Tibial artery (tissue), 4 donors: ENCODE results near the gene ADSL.
"Not testable (repeated sequence)": the region's sequence is repeated elsewhere in the genome, so short reads cannot be mapped to it uniquely, and the experiment has no call there.

Experiments used
- DNase-seq, 2 donors: peaks; one replicate each; pipeline ENCODE4 v3.0.0-alpha.2; 2019
- H3K27ac ChIP-seq, 2 donors: fragments of 200-600 bp; sonication (generic) in 1 of 2; 1 replicate in 1 of 2; 2 replicates in 1 of 2; pipeline ENCODE4 v1.5.1; 2018 to 2019; ENCODE audit warnings: mild to moderate bottlenecking in 1 of 2
- H3K27me3 ChIP-seq, 2 donors: fragments of 200-600 bp; sonication (generic) in 1 of 2; one replicate each; pipeline versions ENCODE4 v1.5.1 to v1.6.0; 2016 to 2019
- H3K36me3 ChIP-seq, 3 donors: fragments of 200-600 bp; sonication (generic) in 2 of 3; one replicate each; pipeline ENCODE4 v1.5.1; 2016 to 2019; ENCODE audit warnings: mild to moderate bottlenecking in 2 of 3
- H3K4me1 ChIP-seq, 4 donors: fragments of 200-600 bp; sonication (generic) in 2 of 4; 1 replicate in 3 of 4; 2 replicates in 1 of 4; pipeline ENCODE4 v1.5.1; 2016 to 2019
- H3K4me3 ChIP-seq, 2 donors: fragments of 200-600 bp; sonication (generic) in 1 of 2; 1 replicate in 1 of 2; 2 replicates in 1 of 2; pipeline ENCODE4 v1.5.1; 2018 to 2019; ENCODE audit warnings: mild to moderate bottlenecking in 2 of 2
- H3K9me3 ChIP-seq, 3 donors: fragments of 200-600 bp; sonication (generic) in 1 of 3; one replicate each; pipeline ENCODE4 v1.5.1; 2016 to 2019
- intact Hi-C: fragments of 100-400 bp; cut with DNase I; formaldehyde crosslinking; loops from one replicate; pipeline ENCODE4 v1.15.0; 2023; ENCODE audit warnings: low total_unique reads
- TF ChIP-seq, protein P1 (sequence below), 2 experiments: fragments of 200-600 bp in 1 of 2; fragments of 450-650 bp in 1 of 2; IDR thresholded peaks; one replicate each; pipeline ENCODE4 v1.5.1; 2017 to 2019; ENCODE audit warnings: antibody characterized with exemption in 2 of 2, mild to moderate bottlenecking in 1 of 2, moderate library complexity in 1 of 2

Gene ADSL

DNA sequence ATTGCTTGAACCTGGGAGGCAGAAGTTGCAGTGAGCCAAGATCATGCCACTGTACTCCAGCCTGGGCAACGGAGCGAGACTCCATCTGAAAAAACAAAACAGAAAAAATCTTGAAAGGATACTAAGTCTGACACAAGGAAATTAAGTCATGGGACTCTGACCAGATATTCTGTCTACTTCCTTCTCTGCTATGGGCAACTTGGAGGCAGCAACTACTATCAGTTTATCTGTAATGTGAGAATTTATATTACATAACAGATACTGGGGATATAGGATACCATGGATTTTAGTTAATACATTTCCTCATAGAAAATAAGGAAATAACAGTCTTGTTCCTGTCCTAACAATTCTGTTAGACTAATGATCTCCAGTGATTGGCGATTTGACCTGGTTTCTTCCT is 22.5 kb downstream of the ADSL start:
- intact Hi-C loops, result no loop called here
- H3K27me3 ChIP-seq, result no peaks in the 10 kb centered on the region

DNA sequence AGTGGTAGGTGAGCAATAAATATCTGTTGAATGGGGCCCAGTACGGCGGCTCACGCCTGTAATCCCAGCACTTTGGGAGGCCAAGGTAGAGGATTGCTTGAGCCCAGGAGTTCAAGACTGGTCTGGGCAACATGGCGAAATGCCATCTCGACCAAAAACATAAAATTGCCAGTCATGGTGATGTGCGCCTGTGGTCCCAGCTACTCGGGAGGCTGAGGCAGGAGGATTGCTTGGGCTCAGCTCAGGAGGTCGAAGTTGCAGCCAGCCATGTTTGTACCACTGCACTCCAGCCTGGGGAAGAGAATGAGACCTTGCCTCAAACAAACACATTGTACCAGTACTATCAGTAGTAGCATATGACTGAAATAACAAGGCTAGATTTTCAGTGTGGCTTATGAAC is 28.3 kb downstream of the ADSL start:
- TF ChIP-seq, protein P1, sequence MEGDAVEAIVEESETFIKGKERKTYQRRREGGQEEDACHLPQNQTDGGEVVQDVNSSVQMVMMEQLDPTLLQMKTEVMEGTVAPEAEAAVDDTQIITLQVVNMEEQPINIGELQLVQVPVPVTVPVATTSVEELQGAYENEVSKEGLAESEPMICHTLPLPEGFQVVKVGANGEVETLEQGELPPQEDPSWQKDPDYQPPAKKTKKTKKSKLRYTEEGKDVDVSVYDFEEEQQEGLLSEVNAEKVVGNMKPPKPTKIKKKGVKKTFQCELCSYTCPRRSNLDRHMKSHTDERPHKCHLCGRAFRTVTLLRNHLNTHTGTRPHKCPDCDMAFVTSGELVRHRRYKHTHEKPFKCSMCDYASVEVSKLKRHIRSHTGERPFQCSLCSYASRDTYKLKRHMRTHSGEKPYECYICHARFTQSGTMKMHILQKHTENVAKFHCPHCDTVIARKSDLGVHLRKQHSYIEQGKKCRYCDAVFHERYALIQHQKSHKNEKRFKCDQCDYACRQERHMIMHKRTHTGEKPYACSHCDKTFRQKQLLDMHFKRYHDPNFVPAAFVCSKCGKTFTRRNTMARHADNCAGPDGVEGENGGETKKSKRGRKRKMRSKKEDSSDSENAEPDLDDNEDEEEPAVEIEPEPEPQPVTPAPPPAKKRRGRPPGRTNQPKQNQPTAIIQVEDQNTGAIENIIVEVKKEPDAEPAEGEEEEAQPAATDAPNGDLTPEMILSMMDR (IDR thresholded peaks at IDR 0.05), result no peak
- Histone ChIP-seq H3K9me3 (no peaks in the 10 kb centered on the region), H3K4me1 (peaks cover 0 to 7% (median 1%) of the 10 kb centered on the region in 4 donors), H3K27me3 (no peaks in the 10 kb centered on the region), H3K4me3 (no peak overlapping the region), H3K36me3 (no peaks in the 10 kb centered on the region), H3K27ac (no peak overlapping the region)
- DNase-seq, result no peak
- intact Hi-C loops, result loop anchor here (10.0 kb wide), 1 partner anchor 60 kb away; no protein-coding TSS in a partner anchor

More for the DNA sequence above, 22.5 kb downstream of the ADSL start:
- H3K36me3 ChIP-seq, result peaks cover 23 to 43% (median 43%) of the 10 kb centered on the region in 3 donors
- no peak overlapping the region for H3K4me3 ChIP-seq
- H3K4me1 ChIP-seq, result peaks cover 0 to 7% (median 1%) of the 10 kb centered on the region in 4 donors
- TF ChIP-seq, protein P1 (IDR thresholded peaks at IDR 0.05), result no peak
- H3K9me3 ChIP-seq, result no peaks in the 10 kb centered on the region
- H3K27ac ChIP-seq, result no peak overlapping the region
- no peak for DNase-seq

DNA sequence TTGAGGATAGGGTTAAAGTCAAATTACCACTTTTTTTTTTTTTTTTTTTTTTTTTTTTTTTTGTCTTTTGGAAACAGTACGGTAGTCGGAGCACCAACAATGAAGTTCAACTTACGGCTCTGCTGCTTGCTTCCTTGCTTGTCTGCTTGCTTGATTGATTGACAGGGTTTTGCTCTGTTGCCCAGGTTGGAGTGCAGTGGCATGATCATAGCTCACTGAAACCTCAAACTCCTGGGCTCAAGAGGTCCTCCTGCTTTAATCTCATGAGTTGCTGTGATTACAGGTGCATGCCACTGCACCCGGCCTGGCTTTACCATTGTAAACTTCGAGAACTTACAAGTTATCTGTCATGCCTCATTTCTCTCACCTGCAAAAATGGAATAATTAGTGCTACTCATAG is 29.8 kb downstream of the ADSL start:
- no peak overlapping the region for H3K27ac ChIP-seq
- H3K4me1 ChIP-seq, result peaks cover 0 to 4% (median 0%) of the 10 kb centered on the region in 4 donors
- H3K9me3 ChIP-seq, result no peaks in the 10 kb centered on the region
- no peaks in the 10 kb centered on the region for H3K36me3 ChIP-seq
- TF ChIP-seq, protein P1 (IDR thresholded peaks at IDR 0.05), result no peak
- intact Hi-C loops, result loop anchor here (10.0 kb wide), 1 partner anchor 59 kb away; no protein-coding TSS in a partner anchor
- no peak for DNase-seq
- H3K27me3 ChIP-seq, result no peaks in the 10 kb centered on the region
- H3K4me3 ChIP-seq, result no peak overlapping the region

DNA sequence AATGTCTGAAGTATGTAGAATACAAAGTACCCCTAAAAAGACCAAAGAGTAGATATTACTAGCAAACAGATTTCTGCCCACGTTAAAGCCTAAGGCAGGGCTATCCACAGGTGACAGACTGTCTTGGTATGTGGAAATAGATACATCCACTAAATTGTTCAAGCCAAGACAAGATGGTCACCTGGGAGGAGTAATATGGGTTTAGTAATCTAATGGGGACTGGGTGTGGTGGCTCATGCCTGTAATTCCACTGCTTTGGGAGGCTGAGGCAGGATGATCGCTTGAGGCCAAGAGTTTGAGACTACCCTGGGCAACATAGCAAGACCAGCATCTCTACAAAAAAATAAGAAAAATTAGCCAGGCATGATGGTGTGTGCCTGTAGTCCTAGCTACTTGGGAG is 31.6 kb downstream of the ADSL start:
- DNase-seq, result no peak
- Histone ChIP-seq H3K36me3 (no peaks in the 10 kb centered on the region), H3K27me3 (no peaks in the 10 kb centered on the region), H3K27ac (no peak overlapping the region), H3K4me1 (peaks cover 0 to 1% (median 0%) of the 10 kb centered on the region in 4 donors), H3K9me3 (no peaks in the 10 kb centered on the region), H3K4me3 (no peak overlapping the region)
- intact Hi-C loops, result loop anchor here (10.0 kb wide), 1 partner anchor 57 kb away; no protein-coding TSS in a partner anchor
- TF ChIP-seq, protein P1 (IDR thresholded peaks at IDR 0.05), result no peak

DNA sequence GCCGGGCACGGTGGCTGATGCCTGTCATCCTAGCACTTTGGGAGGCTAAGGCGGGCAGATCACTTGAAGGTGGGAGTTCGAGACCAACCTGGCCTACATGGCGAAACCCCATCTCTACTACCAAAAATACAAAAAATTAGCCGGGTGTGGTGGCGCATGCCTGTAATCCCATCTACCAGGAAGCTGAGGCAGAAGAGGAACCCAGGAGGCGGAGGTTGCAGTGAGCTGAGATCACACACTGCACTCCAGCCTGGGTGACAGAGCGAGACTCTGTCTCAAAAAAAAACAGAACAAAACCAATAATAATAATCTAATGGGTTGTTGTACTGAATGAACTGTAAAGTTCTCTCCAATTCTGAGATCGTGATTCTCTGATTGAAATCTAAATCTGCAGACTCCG is 32.1 kb downstream of the ADSL start:
- not testable (repeated sequence) for H3K4me3 ChIP-seq, H3K27ac ChIP-seq, H3K4me1 ChIP-seq, H3K27me3 ChIP-seq, H3K36me3 ChIP-seq, H3K9me3 ChIP-seq
- intact Hi-C loops, result loop anchor here (10.0 kb wide), 1 partner anchor 56 kb away; no protein-coding TSS in a partner anchor
- DNase-seq, result peak in 1 of 2 donors; percentile 22

DNA sequence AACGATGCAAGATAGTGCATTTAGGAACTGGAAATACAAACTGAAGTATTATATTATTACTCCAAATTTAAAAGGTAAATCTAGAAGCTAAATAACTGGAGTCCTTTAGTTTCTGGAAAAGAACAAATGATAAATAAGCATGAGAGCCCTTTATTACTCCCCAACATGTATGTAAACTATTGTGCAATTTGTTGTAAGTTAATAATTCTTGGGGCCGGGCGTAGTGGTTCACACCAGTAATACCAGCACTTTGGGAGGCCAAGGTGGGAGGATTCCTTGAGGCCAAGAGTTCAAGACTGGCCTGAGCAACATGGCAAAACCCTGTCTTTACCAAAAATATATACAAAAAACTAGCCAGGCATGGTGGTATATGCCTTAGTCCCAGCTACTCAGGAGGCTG is 35.2 kb downstream of the ADSL start:
- no peak for DNase-seq
- Histone ChIP-seq H3K27me3 (no peaks in the 10 kb centered on the region), H3K36me3 (no peaks in the 10 kb centered on the region), H3K9me3 (no peaks in the 10 kb centered on the region), H3K27ac (no peak overlapping the region), H3K4me1 (peaks cover 0 to 14% (median 0%) of the 10 kb centered on the region in 4 donors), H3K4me3 (no peak overlapping the region)
- TF ChIP-seq, protein P1 (IDR thresholded peaks at IDR 0.05), result no peak
- intact Hi-C loops, result no loop called here
